COLO668 (cell line): ENCODE measurements around the gene MAP1A.

Experiments
- DNase-seq: peaks from one replicate; lab custom pipeline; 2025; ENCODE audit not compliant: unreplicated experiment; lab: John Stamatoyannopoulos, UW

The MAP1A gene

GRCh38 chr15:43510200-43511011 is 7.0 kb upstream of the MAP1A start:
- peak; percentile 99 for DNase-seq

- DNase-seq, result peak; percentile 68
Measured at GRCh38 chr15:43511012-43511885, 6.2 kb upstream of the MAP1A start.

- DNase-seq, result no peak
Measured at GRCh38 chr15:43513550-43513949, 3.9 kb upstream of the MAP1A start.

- DNase-seq, result peak; percentile 82
Measured at GRCh38 chr15:43514241-43515057, 3.0 kb upstream of the MAP1A start.

- no peak for DNase-seq
Measured at GRCh38 chr15:43515741-43516140, 1.7 kb upstream of the MAP1A start.

- DNase-seq, result no peak
Measured at GRCh38 chr15:43516185-43516584, 1.2 kb upstream of the MAP1A start.

- DNase-seq, result no peak
Measured at GRCh38 chr15:43516801-43517353, 531 bp upstream of the MAP1A start.

GRCh38 chr15:43518197-43518761 is 871 bp downstream of the MAP1A start:
- DNase-seq, result peak; percentile 61

- DNase-seq, result no peak
Measured at GRCh38 chr15:43519196-43519595, 1.8 kb downstream of the MAP1A start.

- no peak for DNase-seq
Measured at GRCh38 chr15:43520138-43520537, 2.7 kb downstream of the MAP1A start.

- no peak for DNase-seq
Measured at GRCh38 chr15:43521419-43521818, 4.0 kb downstream of the MAP1A start.

GRCh38 chr15:43522247-43522646 is 4.8 kb downstream of the MAP1A start:
- no peak for DNase-seq

GRCh38 chr15:43523646-43524045 is 6.2 kb downstream of the MAP1A start:
- DNase-seq, result no peak

- no peak for DNase-seq
Measured at GRCh38 chr15:43524254-43524845, 6.9 kb downstream of the MAP1A start.

- no peak for DNase-seq
Measured at GRCh38 chr15:43525131-43525530, 7.7 kb downstream of the MAP1A start.

GRCh38 chr15:43526261-43526930 is 9.0 kb downstream of the MAP1A start:
- no peak for DNase-seq

- DNase-seq, result no peak
Measured at GRCh38 chr15:43527016-43527801, 9.8 kb downstream of the MAP1A start.

- no peak for DNase-seq
Measured at GRCh38 chr15:43527802-43528541, 10.6 kb downstream of the MAP1A start.
